WTC11 (cell line): ENCODE data around the gene GLUL. TPM values are rescaled to one million over a fixed set of nuclear protein-coding genes. Genes with fewer than 3 reads are reported as not detected.

Experiments used
- ATAC-seq: fragments of 200-7000 bp; cut with Tn5 transposase; 2 replicates; pipeline ENCODE4 v1.10.0; 2021; ENCODE audit warnings: mild to moderate bottlenecking, moderate library complexity
- CTCF ChIA-PET: fragments of 300-600 bp; sonication (Branson Sonifier 250); formaldehyde crosslinking; loops from one replicate; lab custom pipeline; 2021; ENCODE audit warnings: antibody characterized with exemption; lab: Charles Lee
- POLR2A ChIA-PET: fragments of 350-600 bp; sonication (Branson Sonifier 250); formaldehyde crosslinking; loops from one replicate; lab custom pipeline; 2021; ENCODE audit warnings: antibody characterized with exemption; lab: Charles Lee
- DNase-seq: peaks from one replicate; pipeline ENCODE4 v3.0.0; 2021; ENCODE audit warnings: low spot score
- H3K27ac Mint-ChIP-seq: 2 replicates; pipeline ENCODE4 v1.8.0; 2021; ENCODE audit warnings: mixed read lengths
- H3K27me3 Mint-ChIP-seq: 2 replicates; pipeline ENCODE4 v1.8.0; 2021; ENCODE audit warnings: low read depth, mild to moderate bottlenecking, moderate library complexity, mixed read lengths
- H3K36me3 Mint-ChIP-seq: 2 replicates; pipeline ENCODE4 v1.8.0; 2021; ENCODE audit warnings: mixed read lengths
- H3K4me1 Mint-ChIP-seq: 2 replicates; pipeline ENCODE4 v1.8.0; 2022; ENCODE audit warnings: mixed read lengths
- H3K4me3 Mint-ChIP-seq: 2 replicates; pipeline ENCODE4 v1.8.0; 2021; ENCODE audit warnings: mild to moderate bottlenecking, moderate library complexity, mixed read lengths
- H3K9me3 Mint-ChIP-seq: 2 replicates; pipeline ENCODE4 v1.8.0; 2021; ENCODE audit warnings: mixed read lengths
- AR ChIP-seq: fragments of 250-450 bp; sonication (Bioruptor Pico); IDR thresholded peaks from 2 replicates; pipeline ENCODE4 v1.9.0; 2021; ENCODE audit warnings: mild to moderate bottlenecking
- CREM ChIP-seq: sonication (generic); formaldehyde crosslinking; IDR thresholded peaks from 2 replicates; pipeline ENCODE4 v1.8.1; 2022; ENCODE audit warnings: mild to moderate bottlenecking, missing genetic modification reagents, moderate library complexity
- E2F5 ChIP-seq: sonication (generic); formaldehyde crosslinking; IDR thresholded peaks from 2 replicates; pipeline ENCODE4 v1.8.1; 2022; ENCODE audit warnings: mild to moderate bottlenecking, moderate library complexity, missing genetic modification reagents
- ELF4 ChIP-seq: sonication (generic); formaldehyde crosslinking; IDR thresholded peaks from 2 replicates; pipeline ENCODE4 v1.8.1; 2022; ENCODE audit warnings: low read depth, mild to moderate bottlenecking, moderate library complexity, missing genetic modification reagents
- FOXJ3 ChIP-seq: sonication (generic); formaldehyde crosslinking; IDR thresholded peaks from 2 replicates; pipeline ENCODE4 v1.9.0; 2021; ENCODE audit warnings: missing genetic modification reagents, mild to moderate bottlenecking, borderline replicate concordance
- FOXP1 ChIP-seq: sonication (generic); formaldehyde crosslinking; IDR thresholded peaks from 2 replicates; pipeline ENCODE4 v1.8.0; 2022; ENCODE audit warnings: missing genetic modification reagents, mild to moderate bottlenecking, moderate library complexity, borderline replicate concordance
- HMGA2 ChIP-seq: fragments of 250-450 bp; sonication (Bioruptor Pico); IDR thresholded peaks from 2 replicates; pipeline ENCODE4 v1.4.0; 2021; ENCODE audit warnings: mild to moderate bottlenecking, moderate library complexity
- IRF2 ChIP-seq: sonication (generic); formaldehyde crosslinking; IDR thresholded peaks from 2 replicates; pipeline ENCODE4 v1.8.0; 2022; ENCODE audit warnings: low read depth, missing genetic modification reagents, borderline replicate concordance
- JUN ChIP-seq: sonication (generic); formaldehyde crosslinking; IDR thresholded peaks from 2 replicates; pipeline ENCODE4 v1.8.0; 2023; ENCODE audit warnings: mild to moderate bottlenecking, missing genetic modification reagents
- MYBL2 ChIP-seq: sonication (generic); formaldehyde crosslinking; IDR thresholded peaks from 2 replicates; pipeline ENCODE4 v1.8.1; 2023; ENCODE audit warnings: mild to moderate bottlenecking, moderate library complexity, missing genetic modification reagents
- SMAD3 ChIP-seq: sonication (generic); formaldehyde crosslinking; IDR thresholded peaks from 2 replicates; pipeline ENCODE4 v1.8.0; 2022; ENCODE audit warnings: missing genetic modification reagents, mild to moderate bottlenecking, borderline replicate concordance
- SMAD4 ChIP-seq: sonication (generic); formaldehyde crosslinking; IDR thresholded peaks from 2 replicates; pipeline ENCODE4 v1.8.0; 2022; ENCODE audit warnings: mild to moderate bottlenecking, missing genetic modification reagents
- ZMAT4 ChIP-seq: fragments of 250-450 bp; sonication (Bioruptor Pico); IDR thresholded peaks from 2 replicates; pipeline ENCODE4 v1.9.0; 2021; ENCODE audit warnings: mild to moderate bottlenecking
- ZNF138 ChIP-seq: sonication (generic); formaldehyde crosslinking; conservative IDR thresholded peaks from 2 replicates; pipeline ENCODE4 v1.8.1; 2022; ENCODE audit warnings: mild to moderate bottlenecking, moderate library complexity, missing genetic modification reagents
- ZNF317 ChIP-seq: sonication (generic); formaldehyde crosslinking; IDR thresholded peaks from 2 replicates; pipeline ENCODE4 v1.8.1; 2023; ENCODE audit warnings: low read depth, mild to moderate bottlenecking, moderate library complexity, missing genetic modification reagents, borderline replicate concordance
- ZNF396 ChIP-seq: fragments of 250-450 bp; sonication (Bioruptor Pico); IDR thresholded peaks from 2 replicates; pipeline ENCODE4 v1.8.0; 2021; ENCODE audit warnings: mild to moderate bottlenecking, moderate library complexity, borderline replicate concordance
- ZNF423 ChIP-seq: fragments of 250-450 bp; sonication (Bioruptor Pico); IDR thresholded peaks from 2 replicates; pipeline ENCODE4 v2.1.2; 2022; ENCODE audit warnings: mild to moderate bottlenecking, moderate library complexity
- ZNF671 ChIP-seq: fragments of 250-450 bp; sonication (Bioruptor Pico); IDR thresholded peaks from 2 replicates; pipeline ENCODE4 v1.8.0; 2021; ENCODE audit warnings: mild to moderate bottlenecking
- total RNA-seq: library from RNA; stranded (reverse); gene quantifications from 3 replicates; pipeline ENCODE4 v1.2.3, GENCODE V29; 2021

Gene GLUL
- total RNA-seq, 1 experiment from 2014 or later = 240 TPM

- TF ChIP-seq ZNF138 (CRISPR knock-in tag) (no peak), CREM (0 out of 2 replicates have a peak, but pooled peaks have one; percentile 1), IRF2 (CRISPR knock-in tag) (no peak), ZNF671 (CRISPR knock-in tag) (no peak), ZNF423 (CRISPR knock-in tag) (peak; percentile 39; the same call in 1 of the 2 replicates), JUN (CRISPR knock-in tag) (no peak), FOXJ3 (CRISPR knock-in tag) (no peak), SMAD3 (CRISPR knock-in tag) (0 out of 2 replicates have a peak, but pooled peaks have one; percentile 57), FOXP1 (no peak), ELF4 (CRISPR knock-in tag) (0 out of 2 replicates have a peak, but pooled peaks have one; percentile 8), SMAD4 (no peak), MYBL2 (CRISPR knock-in tag) (0 out of 2 replicates have a peak, but pooled peaks have one; percentile 25), ZNF317 (CRISPR knock-in tag) (no peak), ZNF396 (CRISPR knock-in tag) (no peak), E2F5 (CRISPR knock-in tag) (peak; percentile 13; the same call in 1 of the 2 replicates), AR (CRISPR knock-in tag) (0 out of 2 replicates have a peak, but pooled peaks have one; percentile 63), HMGA2 (CRISPR knock-in tag) (no peak), ZMAT4 (CRISPR knock-in tag) (peak; percentile 13; the same call in 1 of the 2 replicates)
- DNase-seq (peak; percentile 67), ATAC-seq (peak; percentile 46)
- H3K27me3 Mint-ChIP-seq = no peaks in the 10 kb centered on the region
- peak overlapping the region; percentile 97 for H3K4me3 Mint-ChIP-seq
- ChIA-PET CTCF (interaction anchor here (0.7 to 1.4 kb wide), 13 partner anchors 12 to 448 kb away, joined by 3 to 11 read pairs (median 4); no protein-coding TSS in a partner anchor), POLR2A (interaction anchor here (0.6 to 1.2 kb wide), 16 partner anchors 11 to 669 kb away, joined by 3 to 6 read pairs (median 4); no protein-coding TSS in a partner anchor)
- H3K36me3 Mint-ChIP-seq = peaks cover 35% of the 10 kb centered on the region
- H3K27ac Mint-ChIP-seq = peak overlapping the region; percentile 84
- peaks cover 48% of the 10 kb centered on the region for H3K4me1 Mint-ChIP-seq
- no peaks in the 10 kb centered on the region for H3K9me3 Mint-ChIP-seq
These were observed 749 bp upstream of the GLUL start for GRCh38 chr1:182392050-182393028.

GRCh38 chr1:182391028-182391361 lies 595 bp downstream of the GLUL start:
- no peaks in the 10 kb centered on the region for H3K27me3 Mint-ChIP-seq
- peaks cover 48% of the 10 kb centered on the region for H3K36me3 Mint-ChIP-seq
- no peaks in the 10 kb centered on the region for H3K9me3 Mint-ChIP-seq
- ATAC-seq = no peak
- TF ChIP-seq FOXJ3 (CRISPR knock-in tag) (no peak), ZNF423 (CRISPR knock-in tag) (peak; percentile 60; the same call in 1 of the 2 replicates), ZMAT4 (CRISPR knock-in tag) (no peak)
- peak overlapping the region; percentile 97 for H3K4me3 Mint-ChIP-seq
- ChIA-PET CTCF (interaction anchor here (1.5 kb wide), 1 partner anchor 306 kb away, joined by 6 read pairs; no protein-coding TSS in a partner anchor), POLR2A (interaction anchor here (0.7 to 1.0 kb wide), 3 partner anchors 10 to 92 kb away, joined by 3 read pairs; no protein-coding TSS in a partner anchor)
- peaks cover 38% of the 10 kb centered on the region for H3K4me1 Mint-ChIP-seq
- peak overlapping the region; percentile 87 for H3K27ac Mint-ChIP-seq
- DNase-seq = no peak
